ENCODE results near the gene PTPRA.

- TF ChIP-seq CTCF (IDR thresholded peaks at IDR 0.05) (no peak), ZNF232 (CRISPR knock-in tag; IDR thresholded peaks at IDR 0.05) (no peak), CREB1 (CRISPR knock-in tag; IDR thresholded peaks at IDR 0.05) (no peak), RELA (CRISPR knock-in tag; IDR thresholded peaks at IDR 0.05; ENCODE audit: borderline replicate concordance) (no peak), ZNF416 (CRISPR knock-in tag; IDR thresholded peaks at IDR 0.05) (no peak), ZBTB21 (CRISPR knock-in tag; IDR thresholded peaks at IDR 0.05; ENCODE audit: borderline replicate concordance) (no peak), ZNF423 (CRISPR knock-in tag; IDR thresholded peaks at IDR 0.05) (no peak), MAX (CRISPR knock-in tag; IDR thresholded peaks at IDR 0.05) (no peak), ELF4 (CRISPR knock-in tag; IDR thresholded peaks at IDR 0.05; ENCODE audit: low read depth) (no peak)
These were observed 170.0 kb downstream of the PTPRA start, which contains the start of gene GNRH2 for GRCh38 chr20:3043322-3043721.

Data from WTC11 (cell line).